Measurements from ENCODE around the gene GRK4.
A peak's percentile ranks its signal among the peaks of the same experiment; 100 is the strongest.
"Not testable (repeated sequence)": the region's sequence is repeated elsewhere in the genome, so short reads cannot be mapped to it uniquely, and the experiment has no call there.

The GRK4 gene

DNA sequence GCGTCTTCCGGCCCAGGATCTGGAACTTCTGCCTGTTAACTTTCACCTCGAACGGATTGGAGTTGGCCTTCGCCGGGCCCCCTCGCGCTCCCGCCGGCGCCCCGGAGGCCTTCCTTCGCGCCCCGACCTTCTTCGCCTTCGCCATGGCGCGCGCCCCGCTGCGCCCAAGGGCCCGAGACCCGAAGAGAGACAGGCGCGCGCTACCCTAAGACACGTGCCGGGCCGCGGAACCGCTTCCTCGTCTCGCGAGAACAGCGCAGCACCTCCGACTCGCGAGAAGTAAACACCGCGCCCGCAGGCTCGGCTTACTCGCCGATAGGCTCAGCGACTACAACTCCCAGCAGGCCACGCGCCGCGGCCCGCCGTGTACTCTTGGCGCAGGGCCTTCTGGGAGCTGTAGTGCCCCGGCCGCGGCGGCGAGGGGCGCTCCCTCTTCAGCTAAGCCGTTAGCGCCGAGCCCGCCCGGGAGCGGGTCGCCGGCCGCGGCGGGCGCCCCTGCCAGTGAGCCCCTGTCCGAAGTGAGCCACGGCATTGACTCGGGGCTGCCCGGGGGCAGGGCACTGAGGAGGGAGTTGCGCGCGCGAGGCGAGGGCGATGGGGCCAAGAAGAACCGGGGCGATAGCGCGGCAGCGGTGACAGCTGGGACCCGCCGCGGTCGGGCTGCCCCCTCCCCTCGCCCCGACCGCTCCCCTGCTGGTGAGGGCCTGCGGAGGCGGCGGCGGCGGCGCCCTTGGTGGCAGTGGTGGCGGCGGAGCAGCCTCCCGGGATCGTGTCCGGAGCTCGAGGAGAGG is at the start of gene GRK4, which contains the start of gene NOP14:
TSS of gene GRK4 (plus strand) at position 397 of the 791 bp plus-strand sequence. CDS start 500 bp downstream, outside the sequence.
TSS of gene NOP14 (minus strand) at position 232 of the 791 bp plus-strand sequence. CDS start at position 145, 87 bp downstream.
- peak; percentile 95 to 97 for DNase-seq

DNA sequence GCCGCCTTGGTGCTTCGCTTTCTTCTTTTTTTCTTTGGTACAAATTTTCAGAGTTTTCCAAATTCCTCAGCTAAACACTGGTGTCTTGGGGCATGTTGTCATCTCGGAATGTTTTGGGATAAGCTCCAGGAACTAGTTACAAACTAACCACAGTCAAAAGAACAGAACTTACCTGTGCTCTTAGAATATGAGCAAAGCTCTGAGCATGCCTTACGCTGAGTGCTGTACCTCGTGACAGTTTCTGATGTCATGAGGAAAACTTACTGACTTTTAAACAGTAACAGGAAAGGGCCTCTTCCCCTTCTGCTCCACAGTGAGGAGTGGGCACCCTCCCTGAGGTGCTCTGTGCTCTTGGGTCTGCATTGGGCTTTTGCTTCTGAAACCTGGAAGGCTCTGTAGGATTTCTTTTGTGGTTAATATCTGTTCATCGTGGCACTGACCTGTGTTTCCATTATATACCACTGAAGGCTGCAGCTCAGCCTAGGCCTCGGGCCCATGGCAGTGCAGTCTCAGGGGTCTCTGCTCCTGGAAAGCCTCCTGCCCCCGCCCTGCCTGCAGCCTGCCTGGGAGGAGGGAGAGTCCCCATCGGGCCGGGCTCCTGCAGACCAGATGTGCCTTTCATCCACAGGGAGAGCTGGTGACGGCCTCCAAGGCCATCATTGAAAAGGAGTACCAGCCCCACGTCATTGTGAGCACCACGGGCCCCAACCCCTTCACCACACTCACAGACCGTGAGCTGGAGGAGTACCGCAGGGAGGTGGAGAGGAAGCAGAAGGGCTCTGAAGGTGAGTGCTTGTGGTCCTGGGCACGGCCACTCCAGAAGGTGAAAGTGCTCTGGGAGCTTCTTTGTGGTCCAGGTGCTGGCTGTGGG is 48.9 kb upstream of the GRK4 start:
- no peak for DNase-seq

DNA sequence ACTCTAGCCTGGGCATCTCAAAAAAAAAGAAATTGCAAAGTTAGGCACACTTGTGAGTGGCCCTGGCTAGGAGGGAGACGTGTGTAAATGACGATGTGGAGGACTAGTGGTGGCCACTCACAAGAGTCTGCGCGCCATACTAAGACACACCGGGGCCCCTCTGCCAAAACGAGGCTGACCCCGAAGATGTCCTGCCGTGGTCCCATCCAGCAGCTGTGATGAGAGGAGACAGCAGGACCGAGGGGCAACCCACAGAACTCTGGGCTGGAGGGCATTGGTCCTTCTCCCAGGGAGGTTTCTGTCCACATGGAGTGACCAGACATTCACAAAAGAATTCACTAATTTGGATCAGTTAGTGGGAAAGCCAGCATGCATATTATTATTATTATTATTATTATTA is 47.6 kb upstream of the GRK4 start:
- DNase-seq: no peak

DNA sequence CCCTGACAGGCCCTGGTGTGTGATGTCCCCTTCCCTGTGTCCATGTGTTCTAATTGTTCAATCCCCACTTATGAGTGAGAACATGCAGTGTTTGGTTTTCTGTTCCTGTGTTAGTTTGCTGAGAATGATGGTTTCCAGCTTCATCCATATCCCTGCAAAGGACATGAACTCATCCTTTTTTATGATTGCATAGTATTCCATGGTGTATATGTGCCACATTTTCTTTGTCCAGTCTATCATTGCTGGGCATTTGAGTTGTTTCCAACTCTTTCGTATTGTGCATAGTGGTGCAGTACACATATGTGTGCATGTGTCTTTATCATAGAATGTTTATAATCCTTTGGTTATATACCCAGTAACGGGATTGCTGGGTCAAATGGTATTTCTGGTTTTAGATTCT is 46.7 kb upstream of the GRK4 start:
- DNase-seq: not testable (repeated sequence)

DNA sequence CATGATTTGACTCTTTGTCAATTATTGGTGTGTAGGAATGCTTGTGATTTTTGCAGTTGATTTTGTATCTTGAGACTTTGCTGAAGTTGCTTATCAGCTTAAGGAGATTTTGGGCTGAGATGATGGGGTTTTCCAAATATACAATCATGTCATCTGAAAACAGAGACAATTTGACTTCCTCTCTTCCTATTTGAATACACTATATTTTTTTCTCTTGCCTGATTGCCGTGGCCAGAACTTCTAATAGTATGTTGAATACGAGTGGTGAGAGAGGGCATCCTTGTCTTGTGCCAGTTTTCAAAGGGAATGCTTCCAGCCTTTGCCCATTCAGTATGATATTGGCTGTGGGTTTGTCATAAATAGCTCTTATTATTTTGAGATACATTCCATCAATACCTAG is 45.1 kb upstream of the GRK4 start:
- not testable (repeated sequence) for DNase-seq

DNA sequence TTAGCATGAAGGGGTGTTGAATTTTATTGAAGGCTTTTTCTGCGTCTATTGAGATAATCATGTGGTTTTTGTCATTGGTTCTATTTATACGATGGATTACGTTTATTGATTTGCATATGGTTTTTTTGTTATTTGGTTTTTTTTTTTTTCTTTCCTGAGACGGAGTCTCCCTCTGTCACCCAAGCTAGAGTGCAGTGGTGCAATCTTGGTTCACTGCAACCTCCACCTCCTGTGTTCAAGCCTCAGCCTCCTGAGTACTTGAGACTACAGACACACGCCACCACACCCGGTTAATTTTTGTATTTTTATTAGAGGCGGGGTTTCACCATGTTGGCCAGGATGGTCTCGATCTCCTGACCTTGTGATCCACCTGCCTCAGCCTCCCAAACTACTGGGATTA is 44.7 kb upstream of the GRK4 start:
- DNase-seq: not testable (repeated sequence)

DNA sequence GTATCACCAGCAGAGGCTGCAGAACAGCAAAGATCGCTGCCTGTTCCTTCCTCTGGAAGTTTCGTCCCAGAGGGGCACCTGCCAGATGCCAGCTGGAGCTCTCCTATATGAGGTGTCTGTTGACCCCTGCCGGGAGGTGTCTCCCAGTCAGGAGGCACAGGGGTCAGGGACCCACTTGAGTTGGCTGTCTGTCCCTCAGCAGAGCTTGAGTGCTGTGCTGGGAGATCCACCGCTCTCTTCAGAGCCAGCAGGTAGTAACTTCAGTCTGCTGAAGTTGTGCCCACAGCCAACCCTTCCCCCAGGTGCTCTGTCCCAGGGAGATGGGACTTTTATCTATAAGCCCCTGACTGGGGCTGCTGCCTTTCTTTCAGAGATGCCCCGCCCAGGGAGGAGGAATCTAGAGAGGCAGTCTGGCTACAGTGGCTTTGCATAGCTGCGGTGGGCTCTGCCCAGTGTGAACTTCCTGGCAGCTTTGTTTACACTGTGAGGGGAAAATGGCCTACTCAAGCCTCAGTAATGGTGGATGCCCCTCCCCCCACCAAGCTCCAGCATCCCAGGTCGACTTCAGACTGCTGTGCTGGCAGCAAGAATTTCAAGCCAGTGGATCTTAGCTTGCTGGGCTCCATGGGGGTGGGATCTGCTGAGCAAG is 40.8 kb upstream of the GRK4 start:
- not testable (repeated sequence) for DNase-seq

DNA sequence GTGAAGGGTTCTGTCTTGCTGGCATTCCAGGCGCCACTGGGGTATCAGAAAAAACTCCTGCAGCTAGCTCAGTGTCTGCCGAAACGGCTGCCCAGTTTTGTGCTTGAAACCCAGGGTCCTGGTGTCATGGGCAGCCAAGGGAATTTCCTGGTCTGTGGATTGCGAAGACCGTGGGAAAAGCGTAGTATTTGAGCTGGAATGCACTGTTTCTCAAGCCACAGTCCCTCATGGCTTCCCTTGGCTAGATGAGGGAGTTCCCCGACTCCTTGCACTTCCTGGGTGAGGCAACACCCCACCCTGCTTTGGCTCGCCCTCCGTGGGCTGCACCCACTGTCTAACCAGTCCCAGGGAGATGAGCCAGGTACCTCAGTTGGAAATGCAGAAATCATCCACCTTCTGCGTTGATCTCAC is 40.2 kb upstream of the GRK4 start:
- no peak for DNase-seq

DNA sequence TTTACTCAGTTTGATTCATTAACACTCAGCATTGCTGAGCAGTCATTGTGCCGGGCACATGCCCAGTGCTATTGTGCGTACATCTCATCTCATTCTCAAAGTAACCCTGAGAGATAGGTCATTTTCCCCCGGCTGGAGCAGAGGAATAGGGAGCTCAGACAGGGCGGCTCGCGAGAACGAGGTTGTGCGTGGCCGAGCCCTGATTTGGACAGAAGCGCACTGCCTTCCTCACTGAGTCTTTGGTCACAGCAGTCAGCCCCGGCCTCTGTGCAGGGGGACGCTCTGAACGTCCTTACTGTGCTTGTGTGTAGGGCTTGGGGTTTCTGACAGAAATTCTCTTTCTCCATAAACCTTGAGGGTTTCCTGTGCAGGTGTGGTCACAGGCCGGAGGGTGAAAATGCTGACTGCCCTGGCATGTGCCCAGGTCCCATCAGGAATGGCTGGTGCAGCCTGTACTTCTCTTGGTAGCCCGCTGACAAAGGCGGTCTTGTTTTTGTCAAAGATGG is 39.6 kb upstream of the GRK4 start:
- no peak for DNase-seq

DNA sequence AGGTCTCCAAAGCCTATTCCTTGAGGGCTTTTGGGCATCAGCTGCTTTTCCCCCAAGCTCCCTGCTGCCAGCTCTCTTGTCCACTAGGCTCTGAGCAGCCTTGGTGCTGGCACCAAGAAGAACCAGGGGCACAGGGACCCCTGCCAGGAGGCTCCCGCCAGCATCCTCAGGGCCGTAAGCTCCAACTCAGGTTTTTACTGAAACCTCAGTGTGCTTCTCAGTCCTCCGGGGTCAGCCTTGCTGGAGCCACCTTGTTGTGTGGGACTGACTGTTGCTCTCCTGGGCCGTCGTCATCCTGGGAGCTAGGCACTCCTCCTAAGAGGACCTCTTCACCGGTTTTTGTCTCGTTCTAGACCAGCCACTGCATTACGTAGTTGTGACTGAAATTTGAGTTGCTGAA is 39.1 kb upstream of the GRK4 start:
- DNase-seq: no peak

DNA sequence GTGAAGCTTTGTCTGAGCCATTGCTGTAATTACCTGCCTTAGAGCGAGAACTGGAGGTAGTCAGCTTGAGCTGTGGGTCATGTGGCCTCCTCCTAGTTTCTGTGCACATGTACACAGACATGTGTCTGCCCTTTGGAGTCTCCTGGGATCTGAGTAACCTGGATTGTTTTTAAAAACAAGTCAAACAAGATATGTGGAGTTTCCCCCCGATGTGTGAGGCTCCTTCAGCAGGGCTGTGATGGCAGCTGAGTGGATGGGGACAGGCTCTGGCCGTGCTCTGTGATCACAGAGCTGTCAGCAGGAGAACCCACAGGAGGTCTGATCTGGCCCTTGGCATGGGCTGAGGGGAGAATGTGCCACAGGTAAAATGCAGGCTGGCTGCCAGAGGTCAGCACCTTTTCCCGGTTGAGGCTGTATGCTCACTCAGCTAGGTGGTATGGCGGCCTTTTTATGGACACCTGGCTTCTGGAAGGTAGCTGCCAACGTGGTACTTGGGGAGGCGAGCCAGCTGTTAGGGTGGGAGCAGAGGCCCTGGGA is 38.5 kb upstream of the GRK4 start:
- DNase-seq: no peak

DNA sequence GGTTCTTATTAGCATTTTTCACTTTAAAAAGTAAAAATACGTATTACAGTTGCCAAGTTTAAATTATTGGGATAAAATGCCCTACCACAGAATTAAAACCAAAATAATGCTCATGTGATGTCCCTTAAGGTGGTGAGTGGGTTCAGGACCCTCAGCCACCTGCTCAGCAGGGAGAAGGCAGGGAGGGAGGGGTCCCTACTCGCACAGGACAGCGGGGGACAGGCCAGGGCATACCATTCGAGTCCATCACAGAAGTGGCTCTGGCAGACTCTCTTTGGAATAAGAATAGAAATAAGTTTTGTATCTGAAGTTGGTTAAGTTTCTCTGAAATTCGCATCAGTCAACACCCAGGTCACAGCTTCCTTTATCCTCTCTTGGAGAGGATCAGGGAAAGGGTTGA is 37.9 kb upstream of the GRK4 start:
- DNase-seq: no peak

DNA sequence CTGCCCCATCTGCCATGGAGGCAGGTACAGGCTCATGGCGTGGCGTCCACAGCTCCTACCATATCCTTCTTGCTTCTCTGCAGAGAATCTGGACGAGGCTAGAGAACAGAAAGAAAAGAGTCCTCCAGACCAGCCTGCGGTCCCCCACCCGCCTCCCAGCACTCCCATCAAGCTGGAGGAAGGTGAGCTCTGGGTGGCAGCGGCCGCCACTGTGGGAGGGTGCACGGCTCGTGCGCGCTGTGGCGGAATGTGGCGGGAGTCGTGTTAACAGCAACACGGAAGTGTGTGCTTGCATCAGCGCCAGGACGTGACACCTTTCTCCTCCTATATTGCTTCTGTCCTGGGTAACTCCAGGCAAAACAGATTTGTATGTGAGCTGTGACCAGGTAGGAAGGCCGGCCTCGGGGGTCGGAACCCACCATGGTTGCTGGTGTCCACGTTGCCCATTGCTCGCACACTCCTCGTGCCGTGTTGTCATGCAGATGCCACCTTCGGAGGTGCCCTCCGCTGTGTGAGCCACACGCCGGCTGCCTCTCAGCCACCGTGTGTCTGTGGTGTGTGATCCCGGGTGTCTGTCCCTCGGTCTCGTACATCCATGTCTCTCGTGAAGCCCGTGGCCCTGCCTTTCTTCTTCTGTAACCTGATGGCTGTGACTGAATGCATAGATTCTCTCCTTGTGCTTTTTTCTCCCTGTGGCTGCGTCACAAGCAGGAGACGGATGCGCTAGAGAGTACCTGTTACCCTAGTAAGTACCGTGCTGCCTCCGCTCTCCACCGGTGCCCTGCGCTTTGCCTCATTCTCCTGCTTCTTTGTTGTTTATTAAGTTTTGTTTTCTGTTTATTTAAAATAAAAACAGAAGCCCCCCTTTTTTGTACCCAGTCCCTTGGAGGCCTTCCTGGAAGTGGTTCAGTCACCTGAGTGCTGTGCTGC is 37.2 kb upstream of the GRK4 start:
- no peak for DNase-seq

DNA sequence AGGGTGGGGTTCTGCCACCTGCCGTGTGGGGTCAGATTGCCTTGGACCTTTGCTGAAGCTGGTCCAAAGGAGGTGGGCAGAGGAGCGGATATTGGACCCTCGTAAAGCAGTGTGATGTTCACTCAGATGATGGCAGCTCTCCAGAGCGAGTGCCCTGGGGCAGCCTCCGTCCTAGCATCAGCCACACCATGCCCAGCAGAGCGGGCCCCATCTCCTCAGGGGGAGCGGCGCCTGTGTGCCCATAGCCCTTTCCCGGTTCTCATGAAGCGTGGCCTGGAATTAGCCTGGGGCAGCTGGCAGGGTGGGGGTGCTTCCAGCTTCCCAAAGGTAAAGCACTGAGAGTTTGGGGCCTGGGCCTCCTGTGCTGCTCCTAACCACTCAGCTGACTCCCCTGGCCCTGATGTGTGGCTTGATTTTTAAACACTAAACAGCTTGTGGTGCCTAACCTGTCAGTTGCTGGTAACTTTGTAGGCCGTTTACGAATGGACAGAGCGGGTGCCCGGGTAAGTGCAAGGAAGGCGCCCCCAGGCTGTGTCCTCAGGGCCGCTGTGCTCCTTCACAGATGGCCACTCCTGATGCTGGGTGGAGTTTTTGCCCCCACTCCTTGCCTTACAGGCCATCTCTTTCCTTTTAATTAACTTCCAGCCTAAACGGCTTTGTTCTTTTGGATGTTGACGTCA is 36.2 kb upstream of the GRK4 start:
- DNase-seq: no peak

DNA sequence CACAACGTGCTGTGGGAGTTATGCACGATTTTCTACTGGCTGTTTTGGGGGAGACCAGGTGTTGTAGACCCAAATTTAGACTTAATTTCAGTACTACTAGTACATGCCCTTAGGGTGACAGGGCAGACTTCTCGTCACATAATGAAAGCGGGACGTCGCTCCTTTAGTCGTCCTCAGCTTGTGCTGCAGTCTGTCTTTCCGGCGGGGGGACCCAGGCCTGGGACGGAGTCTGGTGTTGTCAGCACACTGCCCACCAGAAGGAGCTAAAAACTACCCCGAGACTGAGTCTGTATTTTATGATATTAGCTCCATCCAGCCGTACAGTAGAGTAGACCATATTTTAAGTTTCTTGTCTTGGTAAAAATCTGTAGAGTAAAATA is 35.7 kb upstream of the GRK4 start:
- DNase-seq: no peak

DNA sequence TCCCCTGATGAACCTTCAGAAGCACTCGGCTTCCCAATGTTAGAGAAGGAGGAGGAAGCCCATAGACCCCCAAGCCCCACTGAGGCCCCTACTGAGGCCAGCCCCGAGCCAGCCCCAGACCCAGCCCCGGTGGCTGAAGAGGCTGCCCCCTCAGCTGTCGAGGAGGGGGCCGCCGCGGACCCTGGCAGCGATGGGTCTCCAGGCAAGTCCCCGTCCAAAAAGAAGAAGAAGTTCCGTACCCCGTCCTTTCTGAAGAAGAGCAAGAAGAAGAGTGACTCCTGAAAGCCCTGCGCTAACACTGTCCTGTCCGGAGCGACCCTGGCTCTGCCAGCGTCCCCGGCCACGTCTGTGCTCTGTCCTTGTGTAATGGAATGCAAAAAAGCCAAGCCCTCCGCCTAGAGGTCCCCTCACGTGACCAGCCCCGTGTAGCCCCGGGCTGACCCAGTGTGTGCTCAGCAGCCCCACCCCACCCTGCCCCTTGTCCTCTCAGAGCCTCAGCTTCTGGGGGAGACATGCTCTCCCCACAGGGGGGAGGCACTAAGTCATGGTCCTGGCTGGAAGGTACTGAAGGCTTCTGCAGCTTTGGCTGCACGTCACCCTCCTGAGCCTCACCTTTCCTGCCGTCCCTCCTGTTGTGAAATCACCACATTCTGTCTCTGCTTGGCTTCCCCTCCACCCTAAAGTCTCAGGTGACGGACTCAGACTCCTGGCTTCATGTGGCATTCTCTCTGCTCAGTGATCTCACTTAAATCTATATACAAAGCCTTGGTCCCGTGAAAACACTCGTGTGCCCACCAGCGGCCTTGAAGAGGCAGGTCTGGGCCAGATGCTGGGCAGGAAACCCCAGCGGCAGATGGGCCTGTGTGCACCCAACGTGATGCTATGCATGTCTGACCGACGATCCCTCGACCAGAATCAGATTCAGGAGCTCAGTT is 34.9 kb upstream of the GRK4 start:
- no peak for DNase-seq

DNA sequence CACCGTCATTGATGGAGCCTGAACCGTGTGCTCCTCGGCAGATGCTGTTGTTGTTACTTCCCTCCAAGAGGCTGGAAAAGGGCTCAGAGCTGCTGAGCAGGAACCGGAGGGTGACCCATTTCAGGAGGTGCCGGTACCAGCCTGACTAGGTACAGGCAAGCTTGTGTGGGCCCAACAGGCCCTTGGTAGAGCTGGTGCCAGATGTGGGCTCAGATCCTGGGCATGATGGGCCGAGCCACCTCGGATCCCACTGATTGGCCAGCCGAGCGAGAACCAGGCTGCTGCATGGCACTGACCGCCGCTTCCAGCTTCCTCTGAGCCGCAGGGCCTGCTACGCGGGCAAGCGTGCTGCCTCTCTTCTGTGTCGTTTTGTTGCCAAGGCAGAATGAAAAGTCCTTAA is 33.9 kb upstream of the GRK4 start:
- DNase-seq: no peak

DNA sequence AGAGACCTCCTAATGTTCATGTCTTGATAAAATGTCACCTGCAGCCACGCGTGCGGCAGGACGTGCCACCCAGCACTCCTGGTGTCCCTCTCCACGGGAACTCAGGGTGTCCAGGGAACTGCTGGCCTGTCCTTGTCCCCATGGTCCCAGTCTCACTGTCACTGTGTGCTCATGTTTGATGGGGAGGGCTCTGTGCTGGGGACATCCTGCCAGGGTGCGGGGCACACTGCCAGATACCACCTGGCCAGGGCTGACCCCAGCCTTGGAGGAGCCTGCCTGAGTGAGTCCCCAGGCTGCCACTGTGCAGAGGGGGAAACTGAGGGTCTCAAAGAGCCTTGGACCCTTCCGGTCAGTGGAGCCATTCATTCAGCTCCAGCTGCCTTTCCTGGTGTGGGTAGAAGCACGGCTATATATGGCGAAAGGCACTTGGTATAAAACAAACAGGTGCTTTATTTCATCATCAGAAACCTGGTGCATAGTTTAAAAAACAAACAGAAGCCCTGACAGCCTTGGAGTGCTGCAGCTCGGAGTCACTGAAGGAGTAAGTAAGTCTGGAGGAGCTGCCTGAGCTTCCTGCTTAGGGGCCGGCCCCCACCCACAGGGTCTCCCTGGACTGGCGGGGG is 33.1 kb upstream of the GRK4 start:
- DNase-seq: no peak

DNA sequence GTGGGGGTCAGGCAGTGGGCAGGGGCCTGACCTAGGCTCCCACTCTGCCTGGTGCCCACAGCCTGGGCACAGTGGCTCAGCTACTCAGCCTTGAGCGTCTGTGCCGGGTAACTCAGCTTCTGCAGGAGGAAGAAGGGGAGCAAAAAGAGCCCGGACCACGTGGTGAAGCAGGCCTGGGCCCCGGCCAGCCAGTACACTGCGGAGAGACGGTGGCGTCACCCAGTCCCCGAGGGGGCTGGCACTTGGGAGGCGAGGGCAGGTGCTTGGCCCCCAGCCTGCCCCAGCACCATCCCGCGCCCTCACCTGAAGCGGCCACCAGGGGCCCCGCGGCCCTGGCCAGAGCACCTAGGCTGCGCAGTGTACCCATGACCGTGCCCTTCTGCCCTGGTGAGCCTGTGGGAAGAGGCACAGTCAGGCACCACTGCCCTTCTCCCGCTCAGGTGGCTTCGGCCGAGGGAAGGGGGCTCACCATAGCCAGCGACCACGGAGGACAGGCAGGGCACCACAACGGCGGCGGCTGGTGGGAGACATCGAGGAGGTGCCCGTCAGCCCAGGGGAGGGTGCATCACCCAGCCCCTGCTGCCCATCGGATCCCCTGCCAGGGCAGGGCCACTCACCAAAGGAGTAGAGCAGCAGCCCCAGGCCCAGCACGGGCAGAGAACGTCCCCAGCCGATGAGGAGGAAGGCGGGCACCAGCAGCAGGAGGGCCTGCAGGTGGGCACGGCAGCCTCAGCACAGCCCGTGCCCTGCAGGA is 32.4 kb upstream of the GRK4 start:
- DNase-seq: peak in 1 of 2 donors; percentile 49
